H1 (cell line): Measurements from ENCODE around the gene GRM1. TPM values are rescaled to one million over a fixed set of nuclear protein-coding genes. Genes with fewer than 3 reads are reported as not detected.

Source experiments
- CTCF ChIP-seq, 3 experiments: IDR thresholded peaks; 1 replicate in 2 of 3; 2 replicates in 1 of 3; pipeline versions ENCODE4 v1.5.1 to v1.6.1; 2011; ENCODE audit warnings: low read length in 3 of 3, mild to moderate bottlenecking in 3 of 3, inconsistent platforms in 2 of 3, low read depth in 1 of 3, moderate library complexity in 1 of 3; ENCODE audit not compliant: insufficient read depth in 1 of 3; ENCODE audit errors: control extremely low read depth in 1 of 3
- EZH2 ChIP-seq: fragments of 200-600 bp; sonication (generic); IDR thresholded peaks from 2 replicates; pipeline ENCODE4 v1.7.1; 2012; ENCODE audit warnings: low read depth, mild to moderate bottlenecking, moderate library complexity, low read length, inconsistent platforms; ENCODE audit not compliant: severe bottlenecking
- FOSL1 ChIP-seq: IDR thresholded peaks from 2 replicates; pipeline ENCODE4 v1.6.1; 2011; ENCODE audit warnings: mild to moderate bottlenecking, low read depth, low read length, moderate library complexity; ENCODE audit not compliant: insufficient read depth
- HDAC6 ChIP-seq: IDR thresholded peaks from one replicate; pipeline ENCODE4 v1.7.1; 2012; ENCODE audit warnings: low read depth, mild to moderate bottlenecking, inconsistent platforms, low read length, moderate library complexity
- KDM1A ChIP-seq: fragments of 200-600, 300-600 bp; sonication (generic); IDR thresholded peaks from 2 replicates; pipeline ENCODE4 v1.7.1; 2016; ENCODE audit warnings: mild to moderate bottlenecking, low read length, borderline replicate concordance
- KDM5A ChIP-seq: fragments of 200-600 bp; IDR thresholded peaks from 2 replicates; pipeline ENCODE4 v1.7.1; 2012; ENCODE audit warnings: mild to moderate bottlenecking, low read length, inconsistent platforms, mixed read lengths
- SIN3A ChIP-seq, 2 experiments: IDR thresholded peaks in 1 of 2; conservative IDR thresholded peaks in 1 of 2; 2 replicates each; pipeline ENCODE4 v1.6.1; 2011 to 2012; ENCODE audit warnings: low read length in 2 of 2, improper control_type of control experiment in 1 of 2, low read depth in 1 of 2, mild to moderate bottlenecking in 1 of 2
- SIRT6 ChIP-seq: IDR thresholded peaks from one replicate; pipeline ENCODE4 v1.7.1; 2012; ENCODE audit warnings: low read length, inconsistent platforms
- SP1 ChIP-seq: IDR thresholded peaks from 2 replicates; pipeline ENCODE4 v1.6.1; 2011; ENCODE audit warnings: low read depth, low read length
- SUZ12 ChIP-seq: fragments of 200-600 bp; sonication (generic); IDR thresholded peaks from 2 replicates; pipeline ENCODE4 v1.6.1; 2012; ENCODE audit warnings: mild to moderate bottlenecking, inconsistent platforms, low read length, moderate library complexity, mixed read lengths
- TBP ChIP-seq: IDR thresholded peaks from 2 replicates; pipeline ENCODE4 v1.6.1; 2011; ENCODE audit warnings: low read depth, low read length, improper control_type of control experiment
- polyA plus RNA-seq, 7 experiments: library from polyadenylated mRNA; depleted of rRNA in 3 of 7; stranded (reverse) in 5 of 7; unstranded in 2 of 7; fragments of >200 nt in 5 of 7; fragments of 200-250 nt in 2 of 7; gene quantifications; 1 replicate in 5 of 7; 2 replicates in 1 of 7; 4 replicates in 1 of 7; pipeline versions ENCODE4 v1.2.1 to v1.2.3, GENCODE V29; 2011 to 2013; ENCODE audit warnings: missing spikeins in 2 of 7, mixed read lengths in 2 of 7
- total RNA-seq: library from RNA; stranded (reverse); fragmentation: NEBNext Ultra II Directional; extraction: Animal tissue kit (Norgen Biotek cat#: 25700); gene quantifications from 2 replicates; pipeline ENCODE4 v1.2.1, GENCODE V29; 2021

Gene GRM1
- total and polyA plus RNA-seq, 2 of the 8 experiments (the other 6 are each of a cell fraction or from before 2014, with no cell fraction given): 0.15 to 1.3 TPM

GRCh38 chr6:146434732-146435390, 406.0 kb downstream of the GRM1 start (continued):
- no peak for TF ChIP-seq CTCF (IDR thresholded peaks at IDR 0.05; ENCODE audit: control extremely low read depth in 1 of 3, insufficient read depth in 1 of 3, low read depth in 1 of 3, low read length in 3 of 3)
- no peak for TF ChIP-seq SIRT6
- TF ChIP-seq FOSL1: no peak
- TF ChIP-seq SIN3A (conservative IDR thresholded peaks at IDR 0.05 in 1 of 2, IDR thresholded peaks at IDR 0.05 in 1 of 2; ENCODE audit: low read depth in 1 of 2, low read length in 2 of 2): no peak
- TF ChIP-seq KDM5A: no peak
- TF ChIP-seq KDM1A: no peak
- TF ChIP-seq HDAC6: no peak
- TF ChIP-seq SUZ12: peak; percentile 45; the same call in 1 of the 2 replicates
- no peak for TF ChIP-seq SP1
- no peak for TF ChIP-seq TBP
- peak; percentile 45 for TF ChIP-seq EZH2
- TF ChIP-seq, all 59 proteins: peak for 3
